ELR (cell line): Measurements from ENCODE around the gene OXNAD1.
A peak's percentile ranks its signal among the peaks of the same experiment; 100 is the strongest.

Source experiments
- DNase-seq: peaks from one replicate; pipeline ENCODE4 v3.0.0-alpha.2; 2015; ENCODE audit warnings: low read depth

The OXNAD1 gene

DNA sequence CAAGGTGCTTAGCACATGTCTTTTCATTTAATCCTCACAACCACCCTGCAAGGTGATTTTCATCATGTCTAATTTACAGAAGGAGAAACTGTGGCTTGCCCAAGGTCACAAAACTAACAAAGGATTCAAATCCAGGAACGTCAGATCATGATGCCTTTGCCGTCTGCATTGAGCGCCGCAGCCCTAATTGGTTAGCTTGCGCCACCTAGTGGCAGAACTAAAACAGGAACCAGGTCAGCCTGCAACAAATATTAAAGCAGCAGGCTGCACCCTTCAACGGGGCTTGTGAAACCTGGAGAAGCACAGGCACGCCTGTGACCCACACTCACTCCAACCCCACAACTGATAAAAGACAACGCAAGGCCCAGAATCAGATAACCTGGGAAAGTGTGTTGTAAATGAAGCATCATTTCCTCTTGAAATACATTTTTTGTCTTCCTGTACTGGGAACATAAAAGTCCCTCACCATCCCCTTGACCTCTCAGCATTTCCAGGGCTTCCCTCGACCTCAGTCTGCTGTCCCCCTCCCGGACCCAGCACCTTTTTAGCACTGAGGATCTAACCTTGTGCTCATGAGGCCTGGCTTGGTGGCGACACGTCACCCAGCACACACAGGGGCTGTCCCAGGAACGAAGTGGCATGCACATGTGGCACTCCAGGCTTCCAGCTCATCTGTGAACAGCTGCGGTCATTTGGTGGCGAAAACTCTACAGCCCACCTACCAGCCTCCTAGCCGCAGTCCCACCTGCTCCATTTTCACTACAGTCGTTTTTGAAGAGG, 17.5 kb upstream of the OXNAD1 start:
- DNase-seq = peak; percentile 83

DNA sequence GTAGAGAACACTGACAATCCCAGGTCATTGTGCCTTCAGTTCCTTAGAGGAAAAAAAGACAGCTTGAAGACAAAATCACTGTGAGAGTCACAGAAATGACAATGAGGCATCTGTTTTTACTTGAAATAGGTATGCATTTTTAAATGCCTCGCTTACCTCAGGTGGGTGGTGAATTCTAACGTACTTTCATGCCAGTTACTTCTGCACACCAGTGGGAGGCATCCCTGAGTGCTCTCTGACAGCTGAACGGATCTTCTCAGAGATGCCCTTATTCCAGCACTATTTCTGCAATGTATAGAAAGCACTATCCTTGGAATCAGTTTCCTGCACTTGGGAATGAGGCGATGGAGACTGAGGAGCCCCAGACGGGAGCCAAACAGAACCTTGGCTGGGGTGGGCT, 16.5 kb upstream of the OXNAD1 start:
- no peak for DNase-seq

DNA sequence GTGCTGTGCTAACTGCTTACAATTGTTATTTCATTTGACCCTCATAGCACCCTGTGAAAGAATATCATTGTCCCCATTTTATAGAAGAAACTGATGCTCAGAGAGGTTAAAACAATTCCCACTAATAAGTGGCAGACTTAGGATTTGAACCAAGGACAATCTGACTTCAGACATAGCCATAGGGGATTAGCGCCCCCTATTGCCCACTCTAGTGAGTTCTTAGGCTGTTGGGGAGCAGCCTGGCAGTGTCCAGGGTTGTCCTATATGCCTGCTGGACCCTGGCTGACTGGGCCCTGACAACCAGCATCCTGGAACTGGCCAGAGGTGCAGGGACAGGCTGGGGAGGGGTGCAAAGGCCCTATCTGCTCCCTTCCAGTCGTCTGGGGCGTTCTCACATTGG, 15.7 kb upstream of the OXNAD1 start:
- peak; percentile 66 for DNase-seq

DNA sequence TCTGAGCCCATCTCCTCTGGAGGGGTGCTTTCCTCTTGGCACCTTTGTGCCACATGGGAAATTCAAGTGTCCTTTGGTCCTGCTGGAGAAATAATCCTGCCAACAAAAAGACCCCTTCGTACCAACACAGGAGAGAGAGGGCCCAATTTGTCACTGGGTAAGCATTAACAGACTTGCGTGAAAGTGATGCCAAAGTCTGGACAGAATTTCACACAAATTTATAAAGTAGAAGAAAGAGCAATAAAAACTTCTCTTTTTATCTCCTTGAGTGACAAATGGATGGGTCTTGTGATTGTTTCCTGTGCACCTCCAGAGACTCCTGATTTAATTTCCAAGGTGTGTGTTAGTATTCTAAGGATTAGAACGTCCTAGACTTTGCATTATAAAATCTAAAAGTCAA, 15.1 kb upstream of the OXNAD1 start:
- no peak for DNase-seq

DNA sequence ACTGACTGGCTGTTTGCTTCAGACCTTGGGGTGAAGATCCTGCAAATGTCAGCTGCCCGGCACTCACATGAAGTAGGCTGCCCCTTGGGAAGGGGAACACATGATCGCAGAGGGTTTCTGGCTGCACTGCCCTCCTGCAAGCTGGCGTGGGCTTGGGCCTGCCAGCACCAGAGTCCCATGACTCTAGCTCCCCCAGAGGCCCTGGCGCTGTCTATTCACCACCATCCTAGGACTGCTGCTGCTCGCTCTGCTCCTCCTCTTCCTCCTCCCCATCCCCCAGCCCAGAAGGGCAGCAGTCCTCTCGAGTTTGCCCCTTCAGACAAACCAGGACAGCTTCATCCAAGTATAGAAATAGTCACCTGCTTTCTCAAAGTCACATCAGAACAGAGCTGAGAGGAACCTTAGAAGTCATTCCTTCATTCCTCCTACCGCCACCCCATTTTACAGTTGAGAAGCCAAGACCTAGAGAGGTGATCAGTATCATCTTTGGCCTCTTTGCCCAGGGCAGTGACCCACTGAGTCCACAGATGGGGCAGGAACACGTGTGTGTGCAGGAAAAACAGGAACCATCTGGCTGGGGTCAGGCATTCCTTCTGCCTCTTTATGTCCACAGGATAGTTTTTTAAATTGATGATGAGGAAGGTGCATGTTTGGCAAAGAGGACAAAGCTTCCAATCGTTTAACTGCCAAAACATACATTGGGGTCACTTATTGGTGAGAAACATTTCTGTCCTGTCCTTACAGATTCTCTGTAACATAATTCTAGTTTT, 13.5 kb upstream of the OXNAD1 start:
- no peak for DNase-seq

DNA sequence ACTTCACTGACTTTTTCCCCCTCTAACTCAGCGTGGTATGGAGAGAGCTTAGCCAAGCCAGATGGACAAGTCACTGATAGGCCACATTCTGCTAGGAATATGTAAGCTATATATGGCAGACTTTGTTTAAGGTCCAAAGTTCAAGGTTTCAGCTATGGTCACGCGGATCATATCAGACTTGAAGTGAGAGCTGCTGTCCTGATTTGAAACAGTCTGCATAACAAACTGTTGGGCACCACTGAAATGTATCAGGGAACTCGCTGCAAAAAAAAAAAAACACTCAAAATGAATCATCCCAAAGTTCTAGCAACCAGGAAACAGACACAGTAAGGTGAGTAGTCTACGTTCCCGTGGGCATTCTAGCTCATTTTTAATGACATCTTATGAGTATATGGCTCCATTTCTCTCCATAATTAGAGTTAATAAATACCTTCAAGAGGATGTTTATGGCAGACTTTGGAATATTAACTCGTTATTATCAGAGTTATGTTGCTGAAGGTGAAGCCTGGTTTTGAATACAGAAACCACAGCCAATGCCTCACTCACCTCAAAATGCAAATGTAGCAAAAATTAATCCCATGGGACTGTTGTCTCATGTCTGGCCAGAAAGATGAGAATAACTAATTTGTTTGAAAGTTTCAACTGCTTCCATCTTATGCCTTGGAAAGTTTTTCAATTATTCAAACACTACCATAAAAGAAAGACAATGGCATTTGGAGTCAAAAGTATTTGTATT, 12.6 kb upstream of the OXNAD1 start:
- no peak for DNase-seq

DNA sequence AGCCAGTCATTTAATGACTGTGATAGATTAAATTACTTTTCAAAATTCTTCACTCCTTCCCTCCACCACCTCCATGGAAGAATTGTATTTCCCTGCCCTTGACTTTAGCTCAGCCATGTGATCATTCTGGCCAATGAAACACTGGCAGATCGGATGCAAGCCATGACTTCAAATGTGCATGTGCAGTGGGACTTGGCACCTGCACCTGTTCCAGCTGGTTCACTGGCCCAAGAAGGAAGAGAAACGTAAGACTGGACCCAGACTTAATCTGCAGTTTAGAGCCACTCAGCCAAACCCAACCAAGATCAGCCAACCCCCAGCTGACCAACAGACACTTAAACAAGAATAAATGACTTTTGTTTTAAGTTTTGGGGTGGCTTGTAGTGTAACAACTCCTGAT, 12.0 kb upstream of the OXNAD1 start:
- DNase-seq = no peak

DNA sequence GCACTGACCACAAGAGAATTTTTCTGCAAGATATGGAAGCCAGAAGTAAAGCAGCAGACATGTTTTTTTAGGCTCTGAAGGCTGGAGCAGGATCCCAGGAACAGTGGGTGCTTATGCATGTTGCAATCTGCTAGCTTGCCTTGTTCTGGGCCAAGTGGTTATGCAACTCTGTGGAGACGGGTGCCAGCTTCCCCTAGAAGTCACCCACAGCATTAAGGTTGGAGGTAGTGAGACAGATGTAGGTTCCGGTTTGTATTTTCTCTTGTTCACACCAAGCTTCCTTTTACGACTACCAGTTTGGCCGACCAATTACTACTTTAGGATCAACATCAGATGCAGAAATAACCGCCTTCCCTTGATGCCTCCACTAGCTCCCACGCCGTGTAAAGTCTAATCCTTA, 11.4 kb upstream of the OXNAD1 start:
- DNase-seq = no peak

DNA sequence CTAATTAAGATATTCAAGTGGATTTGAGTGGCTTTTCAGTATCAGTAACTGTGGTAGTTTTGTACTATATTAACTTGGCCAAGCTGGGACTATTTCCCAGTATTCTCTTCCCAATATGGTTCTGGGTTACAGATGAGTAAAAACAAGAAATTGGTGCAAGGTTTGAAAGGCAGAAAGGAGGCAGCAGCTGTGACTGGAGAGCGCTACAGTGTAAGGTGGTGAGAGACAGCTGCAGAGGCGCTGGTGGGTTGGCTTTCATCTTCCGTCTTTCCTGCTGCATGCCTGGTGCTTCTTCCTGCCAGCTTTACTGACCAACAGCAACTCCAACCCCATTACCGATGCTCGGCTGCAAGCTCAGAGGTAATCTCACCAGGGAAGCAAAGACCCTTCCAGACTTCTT, 10.1 kb upstream of the OXNAD1 start:
- DNase-seq = no peak

DNA sequence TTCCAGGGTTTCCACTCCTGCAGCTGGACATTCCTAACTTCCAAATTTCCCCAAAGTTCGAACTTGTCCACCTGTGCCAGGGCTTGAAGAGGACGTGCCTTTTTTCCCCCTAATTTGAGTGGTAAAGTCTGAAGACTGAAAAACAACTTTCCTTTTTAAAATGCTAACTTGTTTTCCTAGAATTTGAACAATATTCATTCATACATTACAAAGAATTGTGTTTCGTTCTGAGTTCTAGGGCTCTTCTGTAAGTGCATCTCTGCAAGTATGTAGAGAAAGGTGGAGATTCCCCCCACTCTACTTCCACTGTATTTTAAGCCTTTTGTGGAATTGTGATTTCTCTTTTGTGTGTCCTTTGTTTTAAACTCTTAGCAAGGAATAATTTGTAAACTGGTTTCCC, 9.7 kb upstream of the OXNAD1 start:
- DNase-seq = no peak

DNA sequence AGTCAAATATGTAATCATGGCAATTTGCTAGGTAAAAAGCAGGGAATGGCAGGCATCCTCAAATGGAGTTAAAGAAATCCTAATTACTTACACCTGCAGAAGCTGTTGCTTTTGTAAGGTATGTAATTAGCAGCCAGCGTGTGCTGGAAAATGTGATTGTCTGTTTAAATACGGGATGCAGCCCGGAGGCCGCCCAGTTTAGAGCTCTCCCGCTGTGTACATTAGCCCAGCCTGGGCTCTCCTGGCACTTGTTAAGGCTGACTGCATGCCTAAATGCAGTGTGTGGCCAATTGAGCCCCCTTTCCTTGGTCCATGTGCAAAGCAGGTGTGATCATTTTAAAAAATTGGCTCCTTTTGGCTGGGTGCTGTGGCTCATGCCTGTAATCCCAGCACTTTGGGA, 9.3 kb upstream of the OXNAD1 start:
- DNase-seq = no peak

DNA sequence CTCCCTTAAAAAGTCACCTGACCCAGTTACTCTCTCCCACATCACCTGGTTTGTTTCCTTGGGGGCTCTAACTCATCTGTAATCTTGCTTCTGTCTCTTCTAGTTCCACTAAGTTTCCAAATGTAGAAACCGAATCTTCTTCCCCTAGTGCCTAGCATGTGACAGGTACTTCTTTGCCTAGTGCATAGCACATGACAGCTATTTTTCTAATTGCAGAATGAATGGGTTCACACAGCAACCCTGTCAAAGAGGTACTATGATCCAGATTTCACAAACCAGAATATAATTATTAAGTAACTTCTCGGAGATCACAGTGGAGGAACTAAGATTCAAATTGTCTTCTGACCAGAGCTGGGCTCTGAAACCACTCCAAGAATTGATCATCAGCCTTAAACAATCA, 7.7 kb upstream of the OXNAD1 start:
- DNase-seq = no peak

DNA sequence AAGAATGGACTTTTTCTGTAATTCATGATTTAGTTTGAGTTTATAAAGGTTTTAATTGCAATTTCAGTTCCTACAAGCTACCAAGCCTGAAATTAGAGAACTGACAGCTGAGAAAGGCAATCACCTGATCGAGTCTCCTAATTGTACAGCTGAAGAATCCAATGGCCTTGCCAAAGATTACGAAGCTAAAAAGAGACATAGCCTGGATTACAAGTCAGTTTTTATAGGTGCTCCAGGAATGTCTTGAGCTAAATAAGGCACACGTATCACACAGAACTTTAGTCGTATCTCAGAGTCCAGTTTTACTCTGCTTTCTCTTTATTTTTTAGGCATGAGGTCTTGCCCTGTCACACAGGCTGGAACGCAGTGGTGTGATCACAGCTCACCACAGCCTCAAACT, 6.8 kb upstream of the OXNAD1 start:
- no peak for DNase-seq

DNA sequence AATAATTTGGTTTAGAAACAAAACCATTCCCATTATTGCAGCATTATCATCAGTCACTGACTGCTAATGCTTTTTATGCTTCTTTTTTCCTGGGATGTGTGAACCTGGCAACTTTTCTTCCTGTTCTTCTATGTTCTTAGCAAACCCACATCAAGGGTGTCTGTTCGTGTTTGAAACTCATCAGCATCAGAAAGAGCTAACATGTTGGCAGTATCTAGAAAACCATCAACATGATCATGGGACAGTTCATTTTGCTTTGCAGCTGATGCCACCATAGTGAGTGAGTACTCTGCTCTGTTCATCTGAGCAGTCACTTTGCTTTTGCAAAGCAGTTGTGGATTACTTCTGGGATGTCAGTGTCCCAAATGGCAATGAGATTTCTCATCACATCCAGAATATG, 6.1 kb upstream of the OXNAD1 start:
- DNase-seq = no peak

DNA sequence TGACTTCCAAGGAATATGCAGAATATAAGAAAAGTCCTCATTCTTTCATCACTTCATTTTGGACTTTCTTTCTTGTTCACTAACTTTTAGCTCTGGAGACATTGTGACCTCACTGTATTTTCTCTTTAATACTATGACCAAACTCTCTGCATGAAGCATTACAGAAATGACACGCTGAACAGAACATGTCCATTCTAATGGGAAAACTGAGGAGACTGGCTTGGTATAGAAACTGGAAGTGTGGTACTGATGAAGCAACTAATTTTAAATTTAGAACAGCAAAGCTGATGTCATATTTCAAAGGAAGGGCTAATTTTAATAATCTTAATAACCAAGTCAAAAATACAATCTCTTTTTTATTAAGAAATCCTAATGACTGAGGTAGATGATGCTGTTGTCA, 5.0 kb upstream of the OXNAD1 start:
- DNase-seq = no peak

DNA sequence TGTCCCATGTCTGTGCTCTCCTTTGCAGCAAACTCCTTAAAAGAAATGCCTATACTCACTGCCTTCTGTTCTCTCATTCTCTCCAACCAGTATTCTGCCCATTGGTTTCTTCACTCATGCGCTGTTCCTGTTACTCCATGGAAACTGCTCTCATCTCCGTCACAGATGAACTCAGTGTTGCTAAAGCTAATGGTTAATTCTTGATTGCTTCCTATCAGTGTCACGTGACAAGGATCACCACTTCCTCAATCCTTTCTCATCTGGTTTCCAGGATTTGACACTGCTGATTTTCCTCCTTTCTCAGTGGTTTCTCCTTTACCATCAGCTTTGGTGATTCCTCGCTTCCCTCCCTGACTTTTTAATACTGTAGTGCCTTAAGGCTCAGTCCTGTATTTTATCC, 2.8 kb upstream of the OXNAD1 start:
- no peak for DNase-seq

DNA sequence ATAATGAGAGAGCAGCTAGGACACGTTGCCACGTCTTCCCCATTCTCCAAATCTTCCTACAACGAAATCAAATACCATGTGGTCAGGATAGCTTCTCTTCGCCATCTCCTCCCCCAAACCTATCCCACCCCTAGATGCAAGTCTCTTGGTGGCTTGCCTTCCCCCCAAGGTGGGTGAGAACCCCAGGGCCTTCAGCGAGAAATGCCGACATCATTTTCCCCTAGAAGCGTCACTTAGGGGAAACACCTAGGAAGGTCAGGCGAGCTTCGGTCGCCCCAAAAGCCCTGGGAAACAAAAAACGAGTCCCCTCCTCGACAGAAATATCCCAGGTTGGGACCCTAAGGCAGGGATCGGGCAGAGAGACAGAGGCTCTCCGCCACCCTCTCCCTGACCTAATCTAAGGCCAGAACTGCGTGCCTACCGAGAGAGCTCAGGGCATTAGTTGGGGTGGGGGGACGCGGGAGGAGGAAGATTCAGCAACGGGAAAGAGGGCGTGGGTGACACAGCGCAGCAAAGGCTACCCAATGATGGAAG, 771 bp upstream of the OXNAD1 start:
- peak; percentile 6 for DNase-seq

DNA sequence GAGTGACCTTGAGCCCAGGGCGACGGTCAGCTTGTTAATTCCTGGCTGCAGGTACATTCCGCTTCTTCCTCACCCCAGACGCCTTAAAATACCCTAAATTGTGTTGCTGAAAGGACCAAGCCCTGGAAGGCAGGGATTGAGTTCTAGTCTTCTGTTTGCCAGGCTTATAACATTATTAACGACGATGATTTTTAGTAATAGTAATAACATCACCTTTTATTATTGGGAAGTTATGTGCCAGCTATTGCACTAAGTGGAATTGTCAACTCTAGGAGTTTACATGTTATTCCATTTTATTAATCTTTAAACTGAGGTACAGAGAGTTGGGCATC, 409 bp downstream of the OXNAD1 start:
- no peak for DNase-seq

DNA sequence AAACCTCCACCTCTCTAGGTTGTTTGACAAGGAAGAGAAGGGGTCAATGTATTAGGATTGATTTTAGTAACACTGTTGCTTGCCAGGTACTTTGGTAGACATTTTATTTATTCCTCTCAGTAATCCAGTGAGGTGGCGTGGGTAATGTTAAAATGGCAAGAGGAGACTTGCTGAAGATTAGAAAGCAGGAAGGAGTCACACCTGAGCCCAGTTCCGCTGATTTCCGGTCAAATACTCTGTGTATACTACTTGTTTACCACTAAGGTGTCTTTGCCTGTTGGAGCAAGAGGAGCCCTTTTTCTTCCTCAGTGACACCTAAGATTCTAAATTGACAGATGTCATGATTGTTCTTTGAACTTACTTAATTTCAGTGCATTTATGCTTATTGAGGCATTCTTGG, 1.7 kb downstream of the OXNAD1 start:
- no peak for DNase-seq

DNA sequence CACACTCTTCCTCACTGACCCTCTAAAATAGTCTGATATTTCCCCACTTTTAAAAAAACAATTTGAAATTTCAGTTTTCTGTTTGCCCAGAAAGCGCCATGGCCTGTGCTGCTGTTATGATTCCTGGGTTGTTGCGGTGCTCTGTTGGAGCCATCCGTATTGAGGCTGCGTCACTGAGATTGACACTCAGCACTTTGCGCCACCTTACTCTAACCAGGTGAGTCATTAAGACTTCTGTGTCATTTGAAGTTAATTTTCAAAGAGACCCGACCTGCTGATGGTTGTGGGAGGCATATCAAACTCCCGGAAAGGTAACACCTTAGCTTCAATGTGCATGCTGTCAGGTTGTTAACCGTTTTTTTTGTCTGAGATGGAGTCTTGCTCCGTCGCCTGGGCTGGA, 5.8 kb downstream of the OXNAD1 start:
- DNase-seq = no peak

DNA sequence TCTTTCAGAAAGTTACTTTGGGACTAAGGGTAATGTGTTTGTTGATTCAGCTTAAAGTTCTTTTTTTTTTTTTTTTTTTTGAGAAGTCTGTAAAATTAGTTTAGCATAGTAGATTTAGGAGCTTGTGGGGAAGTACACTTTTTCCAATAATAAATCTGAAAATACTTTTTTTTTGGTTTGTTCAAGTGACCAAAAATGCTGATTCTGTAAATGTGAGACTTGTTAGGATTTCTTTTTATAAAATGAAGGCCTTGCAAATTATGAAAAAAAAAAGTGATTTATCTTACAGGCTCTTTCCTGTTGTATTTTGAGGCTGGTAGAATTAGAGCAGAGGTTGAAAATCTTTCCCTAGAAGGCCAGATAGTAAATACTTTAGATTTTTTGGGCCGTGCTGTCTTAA, 7.6 kb downstream of the OXNAD1 start:
- DNase-seq = no peak

DNA sequence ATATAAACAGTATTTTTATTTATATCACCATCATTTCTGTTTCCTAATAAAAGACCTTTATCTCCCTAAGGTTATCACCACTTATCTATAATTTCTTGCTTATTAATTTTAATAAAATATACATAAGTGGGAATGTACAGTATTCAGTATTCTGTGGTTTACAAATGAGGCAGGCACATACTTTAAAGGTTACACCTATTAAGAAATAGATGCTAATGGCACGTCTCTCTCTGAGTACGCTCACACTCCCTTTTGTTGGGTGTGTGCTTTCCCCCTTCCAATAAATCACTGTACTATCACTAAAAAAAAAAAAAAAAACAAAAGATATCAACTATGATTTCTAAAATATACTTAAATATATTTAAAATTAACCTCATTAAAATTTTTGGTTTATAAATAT, 8.9 kb downstream of the OXNAD1 start:
- no peak for DNase-seq

DNA sequence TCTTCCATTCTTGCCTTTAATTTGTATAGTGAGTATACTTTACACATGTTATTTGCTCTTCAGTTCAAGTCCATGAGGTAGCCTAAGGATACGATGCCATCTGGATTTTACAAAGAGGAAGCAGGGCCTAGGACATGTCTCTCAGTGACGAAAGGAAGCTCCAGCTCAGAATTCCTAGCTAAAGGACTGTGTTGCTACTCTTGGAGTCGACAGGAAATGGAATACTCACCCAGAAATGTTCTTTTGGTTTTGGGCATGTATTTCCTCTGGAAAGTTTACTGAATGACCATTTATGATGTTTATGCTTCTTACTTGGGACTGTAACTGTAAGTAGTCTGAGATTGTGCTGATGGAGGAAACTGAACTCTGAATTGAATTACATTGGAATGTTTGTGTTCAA, 12.5 kb downstream of the OXNAD1 start:
- peak; percentile 5 for DNase-seq
